ENCODE results near the gene TSEN54. TPM values are rescaled to one million over a fixed set of nuclear protein-coding genes. Genes with fewer than 3 reads are reported as not detected.

The TSEN54 gene

Small RNAs within 50 kb of the gene (microRNA-seq; reads per million reads assigned to microRNA genes)
- not detected for gene MIR6785
